Stimulated activated CD4-positive, alpha-beta T cell treated with anti-CD3 and anti-CD28 coated beads, Interleukin-15, amount 100 ng/mL, for 24 hours (primary cell): ENCODE data around the gene CFAP54.
A peak's percentile ranks its signal among the peaks of the same experiment; 100 is the strongest.
"Not testable (repeated sequence)": the region's sequence is repeated elsewhere in the genome, so short reads cannot be mapped to it uniquely, and the experiment has no call there.

Experiments
- DNase-seq: peaks from one replicate; pipeline ENCODE4 v3.0.0-alpha.2; 2020

Gene CFAP54

GRCh38 chr12:96482086-96482485, 7.3 kb upstream of the CFAP54 start:
- DNase-seq, result no peak

GRCh38 chr12:96483116-96483515, 6.3 kb upstream of the CFAP54 start:
- no peak for DNase-seq

- DNase-seq, result no peak
Measured at GRCh38 chr12:96486751-96487613, 2.4 kb upstream of the CFAP54 start.

GRCh38 chr12:96487634-96488033, 1.7 kb upstream of the CFAP54 start:
- DNase-seq, result no peak

GRCh38 chr12:96493106-96493505, 3.7 kb downstream of the CFAP54 start:
- no peak for DNase-seq

- not testable (repeated sequence) for DNase-seq
Measured at GRCh38 chr12:96494154-96494553, 4.8 kb downstream of the CFAP54 start.

GRCh38 chr12:96495155-96495554, 5.8 kb downstream of the CFAP54 start:
- no peak for DNase-seq

- DNase-seq, result no peak
Measured at GRCh38 chr12:96495841-96496545, 6.6 kb downstream of the CFAP54 start.

- no peak for DNase-seq
Measured at GRCh38 chr12:96496944-96497343, 7.6 kb downstream of the CFAP54 start.

GRCh38 chr12:96497855-96498254, 8.5 kb downstream of the CFAP54 start:
- DNase-seq, result no peak

GRCh38 chr12:96500693-96501092, 11.3 kb downstream of the CFAP54 start:
- DNase-seq, result no peak

- peak; percentile 33 for DNase-seq
Measured at GRCh38 chr12:96501133-96501761, 11.9 kb downstream of the CFAP54 start.

- no peak for DNase-seq
Measured at GRCh38 chr12:96501908-96502307, 12.5 kb downstream of the CFAP54 start.

- peak; percentile 7 for DNase-seq
Measured at GRCh38 chr12:96502477-96502876, 13.1 kb downstream of the CFAP54 start.

- no peak for DNase-seq
Measured at GRCh38 chr12:96502949-96503532, 13.7 kb downstream of the CFAP54 start.

- no peak for DNase-seq
Measured at GRCh38 chr12:96503976-96504375, 14.6 kb downstream of the CFAP54 start.

GRCh38 chr12:96506776-96507175, 17.4 kb downstream of the CFAP54 start:
- DNase-seq, result no peak

GRCh38 chr12:96510306-96510764, 21.0 kb downstream of the CFAP54 start:
- DNase-seq, result no peak

GRCh38 chr12:96513166-96513565, 23.8 kb downstream of the CFAP54 start:
- DNase-seq, result no peak

- DNase-seq, result no peak
Measured at GRCh38 chr12:96513681-96514080, 24.3 kb downstream of the CFAP54 start.

GRCh38 chr12:96514328-96514727, 25.0 kb downstream of the CFAP54 start:
- DNase-seq, result no peak

GRCh38 chr12:96516472-96517430, 27.4 kb downstream of the CFAP54 start:
- peak; percentile 89 for DNase-seq
